ENCODE data around the gene SEC24D.

SEC24D gene

DNA sequence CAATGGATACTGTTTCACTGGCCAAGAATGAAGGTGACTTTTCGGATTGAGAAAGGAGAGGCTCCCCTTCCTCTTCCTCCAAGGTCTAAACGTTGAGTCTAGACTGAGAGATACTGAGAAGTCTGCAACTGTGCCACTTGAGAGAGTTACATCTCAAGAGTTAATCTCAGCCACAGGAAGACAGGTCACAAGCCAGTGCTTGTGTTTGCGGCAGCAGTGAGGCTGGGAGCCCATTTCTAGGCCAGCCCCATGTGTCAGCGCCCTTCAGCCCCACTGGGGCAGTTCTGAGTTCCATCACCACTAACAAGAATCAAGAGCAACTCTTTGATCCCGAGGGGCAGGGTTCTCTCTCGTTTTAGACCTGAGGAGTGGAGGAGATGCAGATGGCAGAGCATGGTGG lies 7.3 kb upstream of the SEC24D start:
- no peaks in the 10 kb centered on the region for H3K9me2 ChIP-seq (replicated peaks; ENCODE audit: control insufficient read depth, low read length)
- no peaks in the 10 kb centered on the region for H3K79me2 ChIP-seq (ENCODE audit: control insufficient read depth, low read length)
- H3K27me3 ChIP-seq (ENCODE audit: control insufficient read depth, low read length) = no peaks in the 10 kb centered on the region
- no peak overlapping the region for H3K27ac ChIP-seq (ENCODE audit: low read depth, low read length)
- no peak overlapping the region for H3K4me2 ChIP-seq (ENCODE audit: low read length)
- no peaks in the 10 kb centered on the region for H4K20me1 ChIP-seq (ENCODE audit: control insufficient read depth, insufficient read depth, low read depth, low read length)
- no peak overlapping the region for H3K4me3 ChIP-seq (ENCODE audit: low read length)
- no peaks in the 10 kb centered on the region for H3K36me3 ChIP-seq (ENCODE audit: control insufficient read depth, low read length)
- H3K9me3 ChIP-seq (ENCODE audit: control insufficient read depth, insufficient read depth, low read length) = no peaks in the 10 kb centered on the region
- H3K4me1 ChIP-seq (ENCODE audit: control insufficient read depth, low read length) = peaks cover 6% of the 10 kb centered on the region
- H3F3A ChIP-seq (ENCODE audit: control insufficient read depth, insufficient read depth) = no peaks in the 10 kb centered on the region
- TF ChIP-seq EZH2phosphoT487 (IDR thresholded peaks at IDR 0.05; ENCODE audit: borderline replicate concordance, low read length) = no peak
- TF ChIP-seq, protein P1, sequence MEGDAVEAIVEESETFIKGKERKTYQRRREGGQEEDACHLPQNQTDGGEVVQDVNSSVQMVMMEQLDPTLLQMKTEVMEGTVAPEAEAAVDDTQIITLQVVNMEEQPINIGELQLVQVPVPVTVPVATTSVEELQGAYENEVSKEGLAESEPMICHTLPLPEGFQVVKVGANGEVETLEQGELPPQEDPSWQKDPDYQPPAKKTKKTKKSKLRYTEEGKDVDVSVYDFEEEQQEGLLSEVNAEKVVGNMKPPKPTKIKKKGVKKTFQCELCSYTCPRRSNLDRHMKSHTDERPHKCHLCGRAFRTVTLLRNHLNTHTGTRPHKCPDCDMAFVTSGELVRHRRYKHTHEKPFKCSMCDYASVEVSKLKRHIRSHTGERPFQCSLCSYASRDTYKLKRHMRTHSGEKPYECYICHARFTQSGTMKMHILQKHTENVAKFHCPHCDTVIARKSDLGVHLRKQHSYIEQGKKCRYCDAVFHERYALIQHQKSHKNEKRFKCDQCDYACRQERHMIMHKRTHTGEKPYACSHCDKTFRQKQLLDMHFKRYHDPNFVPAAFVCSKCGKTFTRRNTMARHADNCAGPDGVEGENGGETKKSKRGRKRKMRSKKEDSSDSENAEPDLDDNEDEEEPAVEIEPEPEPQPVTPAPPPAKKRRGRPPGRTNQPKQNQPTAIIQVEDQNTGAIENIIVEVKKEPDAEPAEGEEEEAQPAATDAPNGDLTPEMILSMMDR (IDR thresholded peaks at IDR 0.05; ENCODE audit: low read depth, low read length, poor library complexity, severe bottlenecking) = no peak

DNA sequence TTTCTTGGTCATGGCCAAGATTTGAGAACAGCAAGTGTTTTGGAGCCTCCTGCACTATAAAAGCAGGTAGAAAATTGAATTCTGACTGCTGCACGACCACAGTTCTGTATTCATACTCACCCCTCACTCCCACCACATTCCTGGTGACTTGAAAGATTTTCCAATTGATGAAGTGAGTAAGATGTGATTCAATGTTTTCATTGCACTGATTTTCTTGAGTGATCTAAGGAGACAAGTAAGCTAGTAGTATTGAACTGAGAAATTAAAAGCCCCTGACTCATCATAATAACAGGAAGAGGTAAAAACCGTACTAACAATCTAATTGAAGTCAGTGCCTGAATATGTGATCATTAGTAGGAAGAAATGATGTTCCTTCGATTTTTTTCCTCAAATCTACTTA lies 6.1 kb upstream of the SEC24D start:
- Histone ChIP-seq H3K9me3 (ENCODE audit: control insufficient read depth, insufficient read depth, low read length) (no peaks in the 10 kb centered on the region), H3K27me3 (ENCODE audit: control insufficient read depth, low read length) (no peaks in the 10 kb centered on the region), H3K79me2 (ENCODE audit: control insufficient read depth, low read length) (no peaks in the 10 kb centered on the region), H3F3A (ENCODE audit: control insufficient read depth, insufficient read depth) (no peaks in the 10 kb centered on the region), H4K20me1 (ENCODE audit: control insufficient read depth, insufficient read depth, low read depth, low read length) (no peaks in the 10 kb centered on the region), H3K4me2 (ENCODE audit: low read length) (no peak overlapping the region), H3K36me3 (ENCODE audit: control insufficient read depth, low read length) (no peaks in the 10 kb centered on the region), H3K4me1 (ENCODE audit: control insufficient read depth, low read length) (peaks cover 10% of the 10 kb centered on the region), H3K27ac (ENCODE audit: low read depth, low read length) (no peak overlapping the region), H3K4me3 (ENCODE audit: low read length) (no peak overlapping the region), H3K9me2 (replicated peaks; ENCODE audit: control insufficient read depth, low read length) (no peaks in the 10 kb centered on the region)
- TF ChIP-seq, protein P1 (IDR thresholded peaks at IDR 0.05; ENCODE audit: low read depth, low read length, poor library complexity, severe bottlenecking) = no peak
- TF ChIP-seq EZH2phosphoT487 (IDR thresholded peaks at IDR 0.05; ENCODE audit: borderline replicate concordance, low read length) = no peak

DNA sequence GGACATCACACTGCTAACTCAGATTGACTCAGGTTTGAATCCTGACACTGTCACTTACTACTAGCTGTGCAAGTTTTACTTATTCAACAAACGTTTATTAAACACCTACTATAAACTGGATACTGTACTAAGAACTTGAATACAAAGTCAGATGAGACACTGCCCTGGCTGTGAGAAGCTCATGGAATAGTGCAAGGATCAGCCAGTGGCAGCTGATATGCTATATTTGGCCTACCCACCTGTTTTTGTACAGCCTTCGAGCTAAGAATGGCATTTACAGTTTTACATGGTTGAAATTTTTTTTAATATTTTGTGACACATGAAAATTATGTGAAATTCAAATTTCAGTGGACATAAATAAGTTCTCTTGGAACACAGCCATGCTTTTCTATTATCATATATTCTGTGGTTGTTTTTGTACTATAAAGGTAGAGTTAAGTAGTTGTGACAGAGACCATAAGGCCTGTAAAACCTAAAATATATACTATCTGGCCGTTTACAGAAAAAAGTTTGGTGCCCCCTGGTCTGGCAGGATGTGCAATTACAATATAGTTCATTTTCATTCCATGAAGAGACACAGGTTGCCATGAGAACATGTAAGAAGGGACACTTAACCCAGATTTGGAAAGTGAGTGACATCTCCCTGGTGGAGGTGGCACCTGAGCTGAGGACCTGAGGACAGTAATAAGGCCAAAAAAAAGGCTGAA lies 3.4 kb upstream of the SEC24D start:
- no peaks in the 10 kb centered on the region for H3K9me3 ChIP-seq (ENCODE audit: control insufficient read depth, insufficient read depth, low read length)
- no peaks in the 10 kb centered on the region; the same call in 1 of the 2 replicates for H3K36me3 ChIP-seq (ENCODE audit: control insufficient read depth, low read length)
- peaks cover 13% of the 10 kb centered on the region for H3K79me2 ChIP-seq (ENCODE audit: control insufficient read depth, low read length)
- H3K27me3 ChIP-seq (ENCODE audit: control insufficient read depth, low read length) = no peaks in the 10 kb centered on the region
- H3K9me2 ChIP-seq (replicated peaks; ENCODE audit: control insufficient read depth, low read length) = no peaks in the 10 kb centered on the region
- H4K20me1 ChIP-seq (ENCODE audit: control insufficient read depth, insufficient read depth, low read depth, low read length) = no peaks in the 10 kb centered on the region
- no peak overlapping the region for H3K4me2 ChIP-seq (ENCODE audit: low read length)
- no peak overlapping the region for H3K4me3 ChIP-seq (ENCODE audit: low read length)
- peaks cover 25% of the 10 kb centered on the region for H3K4me1 ChIP-seq (ENCODE audit: control insufficient read depth, low read length)
- H3K27ac ChIP-seq (ENCODE audit: low read depth, low read length) = no peak overlapping the region
- TF ChIP-seq, protein P1 (IDR thresholded peaks at IDR 0.05; ENCODE audit: low read depth, low read length, poor library complexity, severe bottlenecking) = peak; percentile 14
- no peak for TF ChIP-seq EZH2phosphoT487 (IDR thresholded peaks at IDR 0.05; ENCODE audit: borderline replicate concordance, low read length)
- no peaks in the 10 kb centered on the region for H3F3A ChIP-seq (ENCODE audit: control insufficient read depth, insufficient read depth)

Data from DOHH2 (cell line).